DMS153 treated with DMSO at 0.1 percent for 48 hours (cell line): ENCODE measurements around the gene PPP1R27.

Source experiments
- DNase-seq: peaks from one replicate; lab custom pipeline; 2025; ENCODE audit not compliant: unreplicated experiment; lab: John Stamatoyannopoulos, UW

The PPP1R27 gene

GRCh38 chr17:81805707-81806460, 29.0 kb downstream of the PPP1R27 start:
- DNase-seq: no peak

DNA sequence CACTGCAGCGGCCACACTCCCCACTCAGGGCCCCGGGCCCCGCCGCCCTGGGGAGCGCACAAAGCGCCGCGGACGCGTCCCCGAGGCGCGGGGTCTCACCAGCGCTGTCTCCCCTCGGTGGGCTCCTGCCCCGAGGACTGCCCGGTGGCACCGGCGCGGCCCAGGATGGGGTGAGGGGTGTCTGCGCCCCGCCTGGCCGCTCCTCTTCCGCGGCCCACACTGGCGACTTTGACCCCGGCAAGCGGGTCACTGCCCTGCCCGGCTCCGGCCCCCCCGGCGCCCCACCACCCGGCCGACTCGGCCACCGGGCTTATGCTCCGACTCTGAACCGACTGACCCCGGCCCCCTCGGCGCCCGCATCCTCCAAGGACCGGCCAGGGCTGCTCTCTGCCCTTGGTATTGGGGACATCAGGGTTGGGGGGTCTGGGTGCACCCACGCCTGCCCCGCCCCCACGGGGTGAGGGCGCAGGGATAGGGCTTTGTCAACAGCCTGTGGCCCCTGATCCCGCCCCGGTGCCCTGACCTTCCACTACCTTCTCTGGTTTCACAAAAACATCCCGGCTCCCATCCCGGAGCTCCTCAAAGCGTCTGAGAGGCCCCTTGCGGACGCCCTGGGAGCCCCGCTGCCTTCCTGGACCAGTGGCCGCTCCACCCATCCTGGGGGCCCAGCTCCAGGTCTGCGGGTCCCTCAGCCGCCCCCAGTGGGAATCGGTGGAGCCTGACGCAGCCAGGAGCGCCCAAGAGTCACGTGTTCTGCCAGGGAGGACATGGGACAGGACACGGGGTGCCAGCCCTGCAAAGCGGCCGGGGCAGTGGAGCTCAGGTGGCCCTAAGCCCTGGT, 30.1 kb downstream of the PPP1R27 start:
- no peak for DNase-seq

DNA sequence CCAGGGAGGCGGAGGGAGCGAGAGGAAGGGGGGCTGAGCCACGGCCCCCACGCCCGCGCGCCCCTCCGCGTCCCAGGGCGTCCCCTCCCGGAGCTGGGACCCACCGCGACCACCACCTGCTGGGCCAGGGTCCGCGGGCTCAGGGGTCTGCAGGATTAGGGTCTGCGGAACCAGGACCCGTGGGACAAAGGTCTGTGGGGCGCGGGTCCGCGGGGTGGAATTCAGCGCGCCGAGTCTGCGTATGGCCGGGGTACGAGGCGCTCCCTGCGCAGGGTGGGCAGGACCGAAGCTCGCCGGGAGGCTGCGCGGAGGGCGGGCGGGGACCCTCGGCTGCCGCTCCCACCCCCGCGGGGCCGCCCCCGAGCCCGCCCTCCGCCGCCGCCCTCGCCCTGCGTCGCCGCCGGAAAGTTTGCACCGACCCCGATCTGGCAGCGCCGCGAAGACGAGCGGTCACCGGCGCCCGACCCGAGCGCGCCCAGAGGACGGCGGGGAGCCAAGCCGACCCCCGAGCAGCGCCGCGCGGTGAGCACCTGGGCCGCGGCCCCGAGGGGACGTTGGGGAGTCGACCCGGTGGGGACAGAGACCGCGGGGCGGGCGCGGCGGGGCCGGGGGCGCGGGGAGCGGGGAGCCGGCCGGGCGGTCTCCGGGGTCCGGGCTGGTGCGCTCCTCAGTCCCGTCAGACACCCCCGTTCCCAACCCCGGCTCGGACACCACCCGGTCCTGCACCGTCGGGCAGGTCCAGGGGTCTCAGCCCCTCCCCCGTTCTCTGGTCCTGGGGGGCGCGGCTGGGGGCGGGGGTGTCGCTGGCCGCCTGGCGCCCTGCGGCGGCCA, 30.9 kb downstream of the PPP1R27 start, which contains the start of gene GCGR:
TSS of gene GCGR (plus strand) at position 423 of the 831 bp plus-strand sequence. CDS start 4,869 bp downstream, outside the sequence.
- DNase-seq: no peak

- no peak for DNase-seq
Observed at GRCh38 chr17:81802856-81803643, 31.8 kb downstream of the PPP1R27 start.

- DNase-seq: no peak
Observed at GRCh38 chr17:81802048-81802758, 32.6 kb downstream of the PPP1R27 start.

GRCh38 chr17:81801327-81801726, 33.5 kb downstream of the PPP1R27 start:
- no peak for DNase-seq

GRCh38 chr17:81794509-81794908, 40.3 kb downstream of the PPP1R27 start:
- no peak for DNase-seq

DNA sequence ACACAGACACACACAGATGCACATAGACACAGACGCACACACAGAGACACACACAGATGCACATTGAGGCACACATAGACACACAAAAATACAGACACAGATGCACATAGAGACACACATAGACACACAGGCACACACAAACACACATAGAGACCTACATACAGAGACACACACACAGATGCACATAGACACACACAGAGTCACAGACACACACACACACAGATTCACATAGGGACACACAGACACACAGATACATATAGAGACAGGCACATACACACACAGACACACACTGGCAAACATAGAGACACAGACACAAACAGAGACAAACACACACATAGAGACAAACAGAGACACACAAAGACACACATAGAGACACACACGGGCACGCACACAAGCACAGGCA, 40.8 kb downstream of the PPP1R27 start:
- no peak for DNase-seq

GRCh38 chr17:81792675-81793615, 41.9 kb downstream of the PPP1R27 start:
- DNase-seq: no peak
